IMR-90 (cell line): ENCODE measurements around the gene IBA57. TPM values are rescaled to one million over a fixed set of nuclear protein-coding genes. Genes with fewer than 3 reads are reported as not detected.

Experiments used
- ATAC-seq: fragments of 200-7000 bp; cut with Tn5 transposase; 2 replicates; pipeline ENCODE4 v1.9.1; 2020; ENCODE audit warnings: low read depth, mild to moderate bottlenecking, moderate library complexity
- BruUV-seq: library from RNA; stranded (reverse); fragments of 400-500 nt; replicated peaks from 2 replicates; lab custom pipeline; 2021; lab: Mats Ljungman, UMichigan
- CTCF ChIA-PET: fragments of 300-600 bp; formaldehyde crosslinking; extraction: SDS; loops from one replicate; lab custom pipeline; 2021; ENCODE audit warnings: antibody characterized with exemption; lab: Yijun Ruan, JAX
- POLR2A ChIA-PET: fragments of 300-600 bp; sonication (Branson Sonifier 250); formaldehyde crosslinking; loops from one replicate; lab custom pipeline; 2022; ENCODE audit warnings: antibody characterized with exemption; ENCODE audit not compliant: unreplicated experiment; lab: Charles Lee
- DNase-seq: peaks from one replicate; pipeline ENCODE4 v3.0.0; 2013
- H2AFZ ChIP-seq: replicated peaks from 2 replicates; pipeline ENCODE3; 2013; ENCODE audit warnings: low read length, mild to moderate bottlenecking; ENCODE audit not compliant: poor library complexity
- H2AK5ac ChIP-seq: 2 replicates; pipeline ENCODE4 v1.6.1; 2013; ENCODE audit warnings: low read depth, low read length, inconsistent platforms
- H2AK9ac ChIP-seq: replicated peaks from 2 replicates; pipeline ENCODE3; 2013; ENCODE audit warnings: mild to moderate bottlenecking, low read depth, low read length, moderate library complexity; ENCODE audit not compliant: poor library complexity
- H2BK120ac ChIP-seq: 2 replicates; pipeline ENCODE4 v1.6.1; 2013; ENCODE audit warnings: low read depth, low read length, inconsistent platforms
- H2BK15ac ChIP-seq: 3 replicates; pipeline ENCODE4 v1.6.1; 2013; ENCODE audit warnings: low read depth, low read length, inconsistent platforms
- H2BK20ac ChIP-seq: 2 replicates; pipeline ENCODE4 v1.6.1; 2013; ENCODE audit warnings: low read depth, mild to moderate bottlenecking, inconsistent platforms, low read length, moderate library complexity
- H2BK5ac ChIP-seq: 2 replicates; pipeline ENCODE4 v1.6.1; 2013; ENCODE audit warnings: mild to moderate bottlenecking, low read depth, low read length, inconsistent platforms; ENCODE audit not compliant: poor library complexity, severe bottlenecking
- H3K14ac ChIP-seq: replicated peaks from 2 replicates; pipeline ENCODE4 v1.6.1; 2013; ENCODE audit warnings: low read depth, low read length, inconsistent platforms
- H3K18ac ChIP-seq: 2 replicates; pipeline ENCODE4 v1.6.1; 2013; ENCODE audit warnings: low read depth, low read length, control low read depth
- H3K23ac ChIP-seq: 2 replicates; pipeline ENCODE4 v1.6.1; 2013; ENCODE audit warnings: low read depth, low read length, inconsistent platforms
- H3K27ac ChIP-seq: 2 replicates; pipeline ENCODE4 v1.5.1; 2013; ENCODE audit warnings: mild to moderate bottlenecking, control low read depth, low read length; ENCODE audit not compliant: insufficient read depth
- H3K27me3 ChIP-seq: 2 replicates; pipeline ENCODE4 v1.6.1; 2013; ENCODE audit warnings: low read length; ENCODE audit not compliant: control insufficient read depth, insufficient read depth
- H3K36me3 ChIP-seq: 2 replicates; pipeline ENCODE4 v1.6.1; 2013; ENCODE audit warnings: low read length, mixed read lengths; ENCODE audit not compliant: control insufficient read depth, insufficient read depth
- H3K4ac ChIP-seq: 2 replicates; pipeline ENCODE4 v1.6.1; 2013; ENCODE audit warnings: low read depth, low read length, inconsistent platforms
- H3K4me1 ChIP-seq: 2 replicates; pipeline ENCODE4 v1.6.1; 2013; ENCODE audit warnings: low read length, mixed read lengths; ENCODE audit not compliant: control insufficient read depth, insufficient read depth
- H3K4me2 ChIP-seq: 2 replicates; pipeline ENCODE4 v1.6.1; 2013; ENCODE audit warnings: low read depth, mild to moderate bottlenecking, control low read depth, low read length, moderate library complexity
- H3K4me3 ChIP-seq: 2 replicates; pipeline ENCODE4 v1.5.1; 2013; ENCODE audit warnings: low read depth, mild to moderate bottlenecking, control low read depth, low read length, moderate library complexity; ENCODE audit not compliant: insufficient read depth
- H3K56ac ChIP-seq: 2 replicates; pipeline ENCODE4 v1.6.1; 2013; ENCODE audit warnings: low read length, inconsistent platforms; ENCODE audit not compliant: insufficient read depth; ENCODE audit errors: extremely low read depth
- H3K79me1 ChIP-seq, 2 experiments: 2 replicates each; pipeline ENCODE4 v1.6.1; 2013; ENCODE audit warnings: low read length in 2 of 2, inconsistent platforms in 1 of 2, low read depth in 1 of 2
- H3K9ac ChIP-seq: 2 replicates; pipeline ENCODE4 v1.6.1; 2013; ENCODE audit warnings: low read depth, low read length, control low read depth
- H3K9me1 ChIP-seq: 2 replicates; pipeline ENCODE4 v1.6.1; 2013; ENCODE audit warnings: low read length, inconsistent platforms; ENCODE audit not compliant: insufficient read depth
- H3K9me3 ChIP-seq: 2 replicates; pipeline ENCODE4 v1.6.1; 2013; ENCODE audit warnings: low read length; ENCODE audit not compliant: control insufficient read depth, insufficient read depth
- H4K20me1 ChIP-seq: 2 replicates; pipeline ENCODE4 v1.6.1; 2013; ENCODE audit warnings: low read length, inconsistent platforms; ENCODE audit not compliant: insufficient read depth
- H4K5ac ChIP-seq: 2 replicates; pipeline ENCODE4 v1.6.1; 2013; ENCODE audit warnings: mild to moderate bottlenecking, low read depth, low read length, control low read depth
- H4K8ac ChIP-seq, 2 experiments: 2 replicates each; pipeline ENCODE4 v1.6.1; 2013; ENCODE audit warnings: low read depth in 2 of 2, low read length in 2 of 2, control low read depth in 1 of 2, inconsistent platforms in 1 of 2
- H4K91ac ChIP-seq: 2 replicates; pipeline ENCODE4 v1.6.1; 2013; ENCODE audit warnings: low read depth, low read length, inconsistent platforms; ENCODE audit not compliant: insufficient read depth
- CHD1 ChIP-seq: IDR thresholded peaks from 2 replicates; pipeline ENCODE4 v1.6.1; 2012; ENCODE audit warnings: low read depth, low read length, improper control_type of control experiment
- CTCF ChIP-seq: conservative IDR thresholded peaks from 2 replicates; pipeline ENCODE4 v1.5.1; 2012; ENCODE audit warnings: mild to moderate bottlenecking, low read depth, low read length, improper control_type of control experiment
- ELK1 ChIP-seq: fragments of 150-350 bp; IDR thresholded peaks from 2 replicates; pipeline ENCODE4 v1.6.1; 2016; ENCODE audit warnings: low read depth, mild to moderate bottlenecking, low read length, moderate library complexity, borderline replicate concordance
- MXI1 ChIP-seq: IDR thresholded peaks from 2 replicates; pipeline ENCODE4 v1.6.1; 2012; ENCODE audit warnings: low read depth, mild to moderate bottlenecking, low read length, moderate library complexity, borderline replicate concordance
- NFE2L2 ChIP-seq: fragments of 150-350 bp; IDR thresholded peaks from 2 replicates; pipeline ENCODE4 v1.6.1; 2016; ENCODE audit warnings: low read depth, mild to moderate bottlenecking, low read length
- POLR2A ChIP-seq: IDR thresholded peaks from 2 replicates; pipeline ENCODE4 v1.6.1; 2012; ENCODE audit warnings: mild to moderate bottlenecking, low read depth, low read length
- RAD21 ChIP-seq: IDR thresholded peaks from 2 replicates; pipeline ENCODE4 v1.6.1; 2012; ENCODE audit warnings: low read length, improper control_type of control experiment
- RCOR1 ChIP-seq: IDR thresholded peaks from 2 replicates; pipeline ENCODE4 v1.6.1; 2012; ENCODE audit warnings: mild to moderate bottlenecking, low read length, improper control_type of control experiment; ENCODE audit not compliant: insufficient replicate concordance
- RFX5 ChIP-seq: IDR thresholded peaks from 2 replicates; pipeline ENCODE4 v1.8.0; 2012; ENCODE audit warnings: low read depth, mild to moderate bottlenecking, low read length, moderate library complexity
- SMC3 ChIP-seq: fragments of 150-350 bp; IDR thresholded peaks from 2 replicates; pipeline ENCODE4 v1.6.1; 2016; ENCODE audit warnings: low read depth, mild to moderate bottlenecking, antibody characterized with exemption, low read length, moderate library complexity
- WGBS, 2 experiments: methylation state at CpG; one replicate each; pipeline versions ENCODE4 v1.1.5 to v1.1.7; 2013; ENCODE audit warnings: missing lambda C conversion rate in 2 of 2; ENCODE audit not compliant: insufficient read length in 1 of 2; ENCODE audit errors: extremely low coverage in 2 of 2; 5-methylcytosine and 5-hydroxymethylcytosine counted together
- dilution Hi-C: fragments of 300-500 bp; cut with HindIII; formaldehyde crosslinking; loops from one replicate; pipeline ENCODE4 v1.14.3; 2018; ENCODE audit warnings: low sequenced_read_pairs; ENCODE audit not compliant: unreplicated experiment
- in situ Hi-C: fragments of 300-500 bp; cut with MboI; formaldehyde crosslinking; loops from 3 replicates; pipeline ENCODE4 v1.14.3; 2019; ENCODE audit warnings: low sequenced_read_pairs, inconsistent platforms, mixed read lengths
- intact Hi-C: fragments of 100-400 bp; cut with micrococcal nuclease; formaldehyde crosslinking; loops from 2 replicates; pipeline ENCODE4 v1.10.0; 2022
- polyA plus RNA-seq, 3 experiments: library from polyadenylated mRNA; depleted of rRNA; stranded (reverse); fragments of >200 nt; gene quantifications; 2 replicates each; pipeline ENCODE4 v1.2.3, GENCODE V29; 2012; ENCODE audit warnings: low replicate concordance in 1 of 3
- total RNA-seq: library from RNA; depleted of rRNA; stranded (reverse); fragments of >200 nt; gene quantifications from 2 replicates; pipeline ENCODE4 v1.2.3, GENCODE V29; 2012

IBA57 gene
- total and polyA plus RNA-seq, 2 of the 4 experiments (the other 2 are of a cell fraction) = 2.0 to 2.6 TPM

GRCh38 chr1:228219245-228219961 is 53.8 kb downstream of the IBA57 start:
- H3K9me1 ChIP-seq = no peaks in the 10 kb centered on the region
- no peak overlapping the region for H4K91ac ChIP-seq
- TF ChIP-seq MXI1 (no peak), POLR2A (no peak), RAD21 (no peak), NFE2L2 (no peak), RFX5 (no peak), CHD1 (no peak), SMC3 (no peak), CTCF (no peak), RCOR1 (no peak), ELK1 (no peak)
- H2AK5ac ChIP-seq = no peak overlapping the region
- no peak overlapping the region for H2BK15ac ChIP-seq
- peaks cover 5% of the 10 kb centered on the region; the same call in 1 of the 2 replicates for H3K4me1 ChIP-seq
- peak overlapping the region; percentile 10 for H2AFZ ChIP-seq
- no peak overlapping the region for H2AK9ac ChIP-seq
- ChIA-PET POLR2A (no interaction called here), CTCF (no interaction called here)
- no peak overlapping the region for H2BK5ac ChIP-seq
- 95% methylated on average over 5 of the region's 16 CpGs; no CpG with 5 or more reads in 1 of the 2 experiments for WGBS, 2 experiments
- no peak overlapping the region for H3K56ac ChIP-seq
- no peak overlapping the region for H3K9ac ChIP-seq
- no peak overlapping the region for H2BK20ac ChIP-seq
- peaks cover 1% of the 10 kb centered on the region; the same call in 1 of the 2 replicates for H3K9me3 ChIP-seq
- H4K20me1 ChIP-seq = no peaks in the 10 kb centered on the region; the same call in 1 of the 2 replicates
- intact Hi-C loops = no loop called here
- dilution Hi-C loops = no loop called here
- H4K5ac ChIP-seq = no peak overlapping the region
- H2BK120ac ChIP-seq = no peak overlapping the region
- H3K18ac ChIP-seq = no peak overlapping the region
- no TSS peak for BruUV-seq
- H3K27me3 ChIP-seq = no peaks in the 10 kb centered on the region
- H3K4ac ChIP-seq = no peak overlapping the region
- peaks cover 44% of the 10 kb centered on the region for H3K36me3 ChIP-seq
- H3K14ac ChIP-seq = no peak overlapping the region
- no peak overlapping the region for H3K23ac ChIP-seq
- H3K4me3 ChIP-seq = no peak overlapping the region
- H3K4me2 ChIP-seq = no peak overlapping the region
- in situ Hi-C loops = no loop called here
- DNase-seq (no peak), ATAC-seq (no peak)
- H3K27ac ChIP-seq = no peak overlapping the region
- H4K8ac ChIP-seq = no peak overlapping the region
- H3K79me1 ChIP-seq = peaks cover 4 to 7% of the 10 kb centered on the region in 2 experiments; a peak in 2 of 4 replicates
